Measurements from ENCODE around the gene MYL10.

DNA sequence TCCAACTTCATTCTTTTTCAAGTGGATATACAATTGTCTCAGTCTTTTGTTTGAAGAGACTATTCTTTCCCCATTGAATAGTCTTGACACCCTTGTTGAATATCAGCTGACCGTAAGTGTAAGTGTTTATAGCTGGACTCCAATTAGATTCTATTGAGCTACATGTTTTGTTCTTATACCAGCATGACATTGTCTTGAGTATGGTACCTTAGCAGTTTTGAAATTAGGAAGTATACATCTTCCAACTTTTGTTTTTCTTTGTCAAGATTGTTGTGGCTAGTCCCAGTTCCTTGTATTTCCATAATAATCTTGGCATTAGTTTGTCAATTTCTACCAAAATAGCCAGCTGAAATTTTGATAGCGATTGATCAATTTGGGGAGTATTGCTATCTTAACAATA, 56.9 kb downstream of the MYL10 start:
- TF ChIP-seq, protein P1, sequence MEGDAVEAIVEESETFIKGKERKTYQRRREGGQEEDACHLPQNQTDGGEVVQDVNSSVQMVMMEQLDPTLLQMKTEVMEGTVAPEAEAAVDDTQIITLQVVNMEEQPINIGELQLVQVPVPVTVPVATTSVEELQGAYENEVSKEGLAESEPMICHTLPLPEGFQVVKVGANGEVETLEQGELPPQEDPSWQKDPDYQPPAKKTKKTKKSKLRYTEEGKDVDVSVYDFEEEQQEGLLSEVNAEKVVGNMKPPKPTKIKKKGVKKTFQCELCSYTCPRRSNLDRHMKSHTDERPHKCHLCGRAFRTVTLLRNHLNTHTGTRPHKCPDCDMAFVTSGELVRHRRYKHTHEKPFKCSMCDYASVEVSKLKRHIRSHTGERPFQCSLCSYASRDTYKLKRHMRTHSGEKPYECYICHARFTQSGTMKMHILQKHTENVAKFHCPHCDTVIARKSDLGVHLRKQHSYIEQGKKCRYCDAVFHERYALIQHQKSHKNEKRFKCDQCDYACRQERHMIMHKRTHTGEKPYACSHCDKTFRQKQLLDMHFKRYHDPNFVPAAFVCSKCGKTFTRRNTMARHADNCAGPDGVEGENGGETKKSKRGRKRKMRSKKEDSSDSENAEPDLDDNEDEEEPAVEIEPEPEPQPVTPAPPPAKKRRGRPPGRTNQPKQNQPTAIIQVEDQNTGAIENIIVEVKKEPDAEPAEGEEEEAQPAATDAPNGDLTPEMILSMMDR (IDR thresholded peaks at IDR 0.05): no peak
- TF ChIP-seq POLR2A (IDR thresholded peaks at IDR 0.05): no peak

Data from heart left ventricle (tissue), 13 donors.